ENCODE data around the gene PIP5K1A.
A peak's percentile ranks its signal among the peaks of the same experiment; 100 is the strongest.
"Not testable (repeated sequence)": the region's sequence is repeated elsewhere in the genome, so short reads cannot be mapped to it uniquely, and the experiment has no call there.

PIP5K1A gene

DNA sequence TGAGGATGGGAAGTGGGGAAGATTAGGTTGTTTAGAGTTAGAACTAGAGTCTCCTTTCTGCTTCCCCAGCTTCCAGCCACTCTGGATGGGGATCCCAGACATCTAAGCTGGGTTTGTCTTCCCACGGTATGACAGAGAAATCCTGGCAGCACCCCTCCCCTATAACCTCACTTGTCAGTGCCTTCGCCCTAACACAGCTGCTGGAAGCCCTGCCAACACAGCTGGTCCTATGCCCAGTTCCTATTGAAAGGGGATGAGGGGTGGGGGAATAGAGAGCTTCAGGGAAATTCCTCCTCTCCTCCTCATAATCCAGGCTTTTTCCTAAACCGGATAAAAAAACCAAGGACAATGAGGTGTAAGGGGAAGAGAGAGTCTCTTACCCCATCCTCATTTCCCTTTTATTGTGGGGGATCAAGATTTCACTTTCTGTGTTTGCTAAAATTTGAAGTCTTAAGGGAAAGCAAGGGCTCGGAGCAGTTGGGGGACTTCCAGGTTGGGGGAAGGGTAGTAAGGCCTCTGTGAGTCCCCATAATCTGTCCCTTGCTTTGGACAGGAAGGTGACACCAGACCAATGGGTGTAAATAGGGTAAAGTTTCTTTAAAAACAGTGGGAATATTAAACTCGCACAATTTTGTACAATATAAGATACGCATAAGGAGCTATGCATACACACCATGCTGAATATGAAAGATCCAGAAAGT lies 23.2 kb upstream of the PIP5K1A start:
- H3K27ac ChIP-seq = no peak overlapping the region
- TF ChIP-seq, protein P1, sequence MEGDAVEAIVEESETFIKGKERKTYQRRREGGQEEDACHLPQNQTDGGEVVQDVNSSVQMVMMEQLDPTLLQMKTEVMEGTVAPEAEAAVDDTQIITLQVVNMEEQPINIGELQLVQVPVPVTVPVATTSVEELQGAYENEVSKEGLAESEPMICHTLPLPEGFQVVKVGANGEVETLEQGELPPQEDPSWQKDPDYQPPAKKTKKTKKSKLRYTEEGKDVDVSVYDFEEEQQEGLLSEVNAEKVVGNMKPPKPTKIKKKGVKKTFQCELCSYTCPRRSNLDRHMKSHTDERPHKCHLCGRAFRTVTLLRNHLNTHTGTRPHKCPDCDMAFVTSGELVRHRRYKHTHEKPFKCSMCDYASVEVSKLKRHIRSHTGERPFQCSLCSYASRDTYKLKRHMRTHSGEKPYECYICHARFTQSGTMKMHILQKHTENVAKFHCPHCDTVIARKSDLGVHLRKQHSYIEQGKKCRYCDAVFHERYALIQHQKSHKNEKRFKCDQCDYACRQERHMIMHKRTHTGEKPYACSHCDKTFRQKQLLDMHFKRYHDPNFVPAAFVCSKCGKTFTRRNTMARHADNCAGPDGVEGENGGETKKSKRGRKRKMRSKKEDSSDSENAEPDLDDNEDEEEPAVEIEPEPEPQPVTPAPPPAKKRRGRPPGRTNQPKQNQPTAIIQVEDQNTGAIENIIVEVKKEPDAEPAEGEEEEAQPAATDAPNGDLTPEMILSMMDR (IDR thresholded peaks at IDR 0.05) = no peak
- H3K79me2 ChIP-seq = no peaks in the 10 kb centered on the region
- H3K36me3 ChIP-seq (ENCODE audit: control insufficient read depth, insufficient read depth, low read length) = no peaks in the 10 kb centered on the region
- no peaks in the 10 kb centered on the region for H3K4me1 ChIP-seq
- no peaks in the 10 kb centered on the region for H3K9me3 ChIP-seq (ENCODE audit: control insufficient read depth, low read length)
- H3K9ac ChIP-seq = no peak overlapping the region
- no peak overlapping the region for H3K4me2 ChIP-seq (ENCODE audit: low read length)
- H2AFZ ChIP-seq = no peak overlapping the region
- no peaks in the 10 kb centered on the region for H3K27me3 ChIP-seq (ENCODE audit: control insufficient read depth, insufficient read depth, low read length)
- H3K4me3 ChIP-seq (ENCODE audit: low read depth, low read length) = no peak overlapping the region

DNA sequence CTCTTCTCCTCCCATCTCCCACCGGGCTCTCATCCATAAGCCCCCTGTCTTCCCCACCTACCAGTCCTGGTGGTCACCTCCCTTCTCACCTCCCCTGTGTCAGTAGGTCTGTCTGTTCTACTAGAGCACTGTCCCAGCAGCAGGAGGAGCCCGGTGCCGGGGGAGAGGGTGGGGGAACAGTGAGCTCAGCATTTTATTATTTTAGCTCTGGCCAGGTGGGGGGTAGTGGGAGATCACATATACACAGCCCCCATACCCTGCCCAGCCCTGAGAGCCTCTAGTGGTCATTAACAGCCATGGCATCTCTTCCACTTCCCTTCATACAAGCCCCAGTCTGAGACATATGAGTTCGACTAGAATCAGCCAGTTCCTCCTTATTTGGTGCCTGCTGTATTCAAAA lies 22.5 kb upstream of the PIP5K1A start, which contains the start of gene TMOD4:
TSS of gene TMOD4 (minus strand) at position 119 of the 400 bp plus-strand sequence. CDS start 1,106 bp downstream, outside the sequence.
- Histone ChIP-seq H3K9ac (no peak within 1 kb of the TSS), H3K79me2 (no peaks in the 10 kb centered on the region), H3K27me3 (ENCODE audit: control insufficient read depth, insufficient read depth, low read length) (no peaks in the 10 kb centered on the region), H3K4me1 (no peaks in the 10 kb centered on the region), H3K27ac (no peak within 1 kb of the TSS), H3K4me2 (ENCODE audit: low read length) (no peak within 1 kb of the TSS), H3K9me3 (ENCODE audit: control insufficient read depth, low read length) (no peaks in the 10 kb centered on the region), H2AFZ (no peak within 1 kb of the TSS), H3K36me3 (ENCODE audit: control insufficient read depth, insufficient read depth, low read length) (no peaks in the 10 kb centered on the region), H3K4me3 (ENCODE audit: low read depth, low read length) (no peak within 1 kb of the TSS)
- TF ChIP-seq, protein P1 (IDR thresholded peaks at IDR 0.05) = no peak

DNA sequence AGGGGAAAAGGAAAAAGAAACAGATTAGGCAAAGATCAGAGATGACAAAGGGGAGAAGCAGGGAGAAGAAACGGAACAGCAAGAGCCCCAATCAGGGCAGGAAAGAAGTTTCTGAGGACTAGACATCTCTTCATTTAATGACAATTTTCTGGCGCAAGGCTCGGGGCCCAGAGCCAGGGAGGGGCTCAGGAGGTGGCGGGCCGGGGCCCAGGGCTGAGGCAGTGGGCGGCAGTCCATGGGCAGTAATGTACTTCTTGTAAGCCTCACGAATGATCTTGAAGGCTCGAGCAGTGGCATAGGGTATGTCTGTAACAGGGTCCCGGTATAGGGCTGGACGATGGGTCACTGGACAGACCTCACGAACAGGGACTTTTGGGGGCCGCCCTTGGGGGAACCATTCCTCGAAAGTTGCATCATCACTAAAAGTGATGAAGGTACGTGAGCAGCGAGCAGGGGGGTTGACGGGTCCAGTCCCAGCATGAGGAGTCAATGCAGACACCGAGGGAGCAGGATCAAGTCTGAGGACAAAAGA lies 21.8 kb upstream of the PIP5K1A start:
- Histone ChIP-seq H3K9ac (no peak overlapping the region), H3K4me1 (no peaks in the 10 kb centered on the region), H3K36me3 (ENCODE audit: control insufficient read depth, insufficient read depth, low read length) (no peaks in the 10 kb centered on the region), H3K27ac (no peak overlapping the region), H3K79me2 (no peaks in the 10 kb centered on the region), H3K9me3 (ENCODE audit: control insufficient read depth, low read length) (no peaks in the 10 kb centered on the region), H3K27me3 (ENCODE audit: control insufficient read depth, insufficient read depth, low read length) (no peaks in the 10 kb centered on the region), H3K4me2 (ENCODE audit: low read length) (no peak overlapping the region), H3K4me3 (ENCODE audit: low read depth, low read length) (no peak overlapping the region), H2AFZ (no peak overlapping the region)
- TF ChIP-seq, protein P1 (IDR thresholded peaks at IDR 0.05) = no peak

DNA sequence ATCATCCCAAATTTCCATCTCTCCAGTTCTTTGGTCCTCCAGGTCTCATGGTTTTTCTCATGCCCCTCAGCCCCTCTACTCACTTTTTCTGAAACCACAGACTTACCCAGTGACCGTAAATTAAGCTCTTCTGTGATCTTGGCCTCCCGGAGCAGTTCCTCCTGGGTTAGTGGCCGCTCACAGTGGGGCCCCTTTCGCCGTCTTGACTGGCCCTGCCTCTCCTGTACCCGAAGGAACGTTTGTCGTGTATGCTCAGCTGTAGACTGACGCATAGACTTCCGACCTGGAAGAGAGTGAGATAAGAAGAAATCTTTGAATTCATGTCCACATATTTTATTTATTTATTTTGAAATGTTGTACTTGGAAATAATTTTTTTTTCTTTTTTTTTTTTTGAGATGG lies 14.1 kb upstream of the PIP5K1A start:
- H2AFZ ChIP-seq = no peak overlapping the region
- TF ChIP-seq, protein P1 (IDR thresholded peaks at IDR 0.05) = no peak
- no peaks in the 10 kb centered on the region for H3K79me2 ChIP-seq
- no peaks in the 10 kb centered on the region for H3K27me3 ChIP-seq (ENCODE audit: control insufficient read depth, insufficient read depth, low read length)
- no peak overlapping the region for H3K27ac ChIP-seq
- H3K4me2 ChIP-seq (ENCODE audit: low read length) = no peak overlapping the region
- H3K4me3 ChIP-seq (ENCODE audit: low read depth, low read length) = no peak overlapping the region
- no peaks in the 10 kb centered on the region for H3K4me1 ChIP-seq
- no peak overlapping the region for H3K9ac ChIP-seq
- H3K36me3 ChIP-seq (ENCODE audit: control insufficient read depth, insufficient read depth, low read length) = no peaks in the 10 kb centered on the region
- no peaks in the 10 kb centered on the region for H3K9me3 ChIP-seq (ENCODE audit: control insufficient read depth, low read length)

DNA sequence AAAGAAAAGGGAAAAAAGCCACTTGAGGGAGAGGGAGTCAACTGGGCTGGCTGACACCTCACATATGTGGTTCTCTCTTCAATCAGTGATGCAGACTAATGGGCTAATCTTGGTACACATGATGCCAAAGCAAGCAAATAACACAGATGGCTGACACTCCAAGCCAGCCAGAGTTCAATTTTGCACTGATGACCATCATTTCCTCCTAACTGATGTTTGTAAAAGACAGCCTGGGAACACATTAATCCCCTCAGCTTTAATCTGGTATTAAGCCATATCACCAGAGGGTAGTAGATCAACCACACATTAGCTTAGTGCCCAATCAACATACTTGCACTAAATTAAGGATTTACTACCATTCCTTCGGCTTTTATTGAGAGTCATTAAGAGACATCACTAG lies 11.1 kb upstream of the PIP5K1A start:
- H3K27me3 ChIP-seq (ENCODE audit: control insufficient read depth, insufficient read depth, low read length) = no peaks in the 10 kb centered on the region
- TF ChIP-seq, protein P1 (IDR thresholded peaks at IDR 0.05) = no peak
- no peaks in the 10 kb centered on the region for H3K79me2 ChIP-seq
- H3K4me2 ChIP-seq (ENCODE audit: low read length) = no peak overlapping the region
- no peak overlapping the region for H3K27ac ChIP-seq
- no peaks in the 10 kb centered on the region for H3K9me3 ChIP-seq (ENCODE audit: control insufficient read depth, low read length)
- H3K4me1 ChIP-seq = no peaks in the 10 kb centered on the region
- no peaks in the 10 kb centered on the region for H3K36me3 ChIP-seq (ENCODE audit: control insufficient read depth, insufficient read depth, low read length)
- no peak overlapping the region for H3K4me3 ChIP-seq (ENCODE audit: low read depth, low read length)
- no peak overlapping the region for H2AFZ ChIP-seq
- H3K9ac ChIP-seq = no peak overlapping the region

DNA sequence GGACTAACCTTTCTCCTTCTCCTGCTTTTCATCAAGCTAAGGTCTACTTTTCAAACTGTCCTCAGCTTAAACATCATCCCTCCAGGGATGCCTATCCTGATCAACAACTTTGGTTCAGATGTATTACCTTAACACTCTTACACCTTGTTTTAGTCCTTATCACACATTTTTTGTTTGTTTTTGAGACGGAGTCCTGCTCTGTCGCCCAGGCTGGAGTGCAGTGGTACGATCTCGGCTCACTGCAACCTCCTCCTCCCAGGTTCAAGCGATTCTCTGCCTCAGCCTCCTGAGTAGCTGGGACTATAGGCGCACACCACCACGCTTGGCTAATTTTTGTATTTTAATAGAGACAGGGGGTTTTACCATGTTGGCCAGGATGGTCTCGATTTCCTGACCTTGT lies 9.7 kb upstream of the PIP5K1A start:
- not testable (repeated sequence) for H3K9ac ChIP-seq

More for the DNA sequence above, 9.7 kb upstream of the PIP5K1A start:
- not testable (repeated sequence) for H2AFZ ChIP-seq; H3K27me3 ChIP-seq (ENCODE audit: control insufficient read depth, insufficient read depth, low read length); H3K4me3 ChIP-seq (ENCODE audit: low read depth, low read length); H3K4me1 ChIP-seq; H3K9me3 ChIP-seq (ENCODE audit: control insufficient read depth, low read length); H3K27ac ChIP-seq; H3K79me2 ChIP-seq; H3K36me3 ChIP-seq (ENCODE audit: control insufficient read depth, insufficient read depth, low read length)
- peak overlapping the region; percentile 66 for H3K4me2 ChIP-seq (ENCODE audit: low read length)

Data from parathyroid adenoma (tissue), 2 donors.